Endothelial cell of umbilical vein (primary cell): ENCODE results near the gene UFSP2. TPM values are rescaled to one million over a fixed set of nuclear protein-coding genes. Genes with fewer than 3 reads are reported as not detected.
"Not testable (repeated sequence)": the region's sequence is repeated elsewhere in the genome, so short reads cannot be mapped to it uniquely, and the experiment has no call there.

ENCODE experiments used
- BruUV-seq: library from RNA; stranded (reverse); fragments of 400-500 nt; replicated peaks from 2 replicates; lab custom pipeline; 2021; lab: Mats Ljungman, UMichigan
- CTCF ChIA-PET: fragments of 300-600, 350-600 bp; sonication (Branson Sonifier 250); formaldehyde crosslinking; loops from one replicate; lab custom pipeline; 2021; ENCODE audit warnings: antibody characterized with exemption, inconsistent platforms; lab: Charles Lee
- POLR2A ChIA-PET: fragments of 300-600, 350-600 bp; sonication (Branson Sonifier 250); formaldehyde crosslinking; loops from one replicate; lab custom pipeline; 2021; ENCODE audit warnings: antibody characterized with exemption, inconsistent platforms; lab: Charles Lee
- DNase-seq: peaks from one replicate; pipeline ENCODE4 v3.0.0-alpha.2; 2011; ENCODE audit warnings: low read depth, low spot score
- FAIRE-seq: peaks from 2 replicates; lab custom pipeline; 2011; peaks lifted over from hg19 to GRCh38; lab: Jason Lieb, UNC
- H2AFZ ChIP-seq: 2 replicates; pipeline ENCODE4 v1.6.0; 2012; ENCODE audit warnings: low read depth, low read length, control low read depth, inconsistent platforms
- H3K27ac ChIP-seq: 2 replicates; pipeline ENCODE4 v1.5.1; 2011; ENCODE audit warnings: low read depth, mild to moderate bottlenecking, control low read depth, low read length, moderate library complexity; ENCODE audit not compliant: insufficient read depth
- H3K27me3 ChIP-seq, 2 experiments: 2 replicates each; pipeline versions ENCODE4 v1.6.0 to v1.6.1; 2011; ENCODE audit warnings: low read length in 2 of 2, mixed read lengths in 1 of 2; ENCODE audit not compliant: control insufficient read depth in 2 of 2, insufficient read depth in 2 of 2
- H3K36me3 ChIP-seq, 2 experiments: 2 replicates in 1 of 2; 3 replicates in 1 of 2; pipeline ENCODE4 v1.5.1; 2011; ENCODE audit warnings: low read length in 2 of 2, mild to moderate bottlenecking in 1 of 2, moderate library complexity in 1 of 2; ENCODE audit not compliant: control insufficient read depth in 2 of 2, insufficient read depth in 2 of 2; ENCODE audit errors: extremely low read depth in 1 of 2
- H3K4me1 ChIP-seq: 3 replicates; pipeline ENCODE4 v1.5.1; 2011; ENCODE audit warnings: mild to moderate bottlenecking, low read length; ENCODE audit not compliant: control insufficient read depth, insufficient read depth; ENCODE audit errors: extremely low read depth
- H3K4me2 ChIP-seq: 2 replicates; pipeline ENCODE4 v1.6.1; 2011; ENCODE audit warnings: low read length, control low read depth, mixed read lengths; ENCODE audit not compliant: insufficient read depth
- H3K4me3 ChIP-seq, 3 experiments: fragments of 200-600 bp in 1 of 3; sonication (generic), shearing (Covaris generic) in 1 of 3; replicated peaks in 1 of 3; 2 replicates each; pipeline ENCODE4 v1.5.1; 2011 to 2016; ENCODE audit warnings: control low read depth in 3 of 3, low read length in 3 of 3, mild to moderate bottlenecking in 2 of 3, inconsistent platforms in 1 of 3, low read depth in 1 of 3, moderate library complexity in 1 of 3; ENCODE audit not compliant: insufficient read depth in 1 of 3
- H3K79me2 ChIP-seq: 2 replicates; pipeline ENCODE4 v1.6.0; 2012; ENCODE audit warnings: low read length, inconsistent platforms; ENCODE audit not compliant: control insufficient read depth, insufficient read depth
- H3K9ac ChIP-seq: replicated peaks from 2 replicates; pipeline ENCODE3; 2011; ENCODE audit warnings: low read length, control low read depth; ENCODE audit not compliant: insufficient read depth; ENCODE audit errors: extremely low read depth
- H3K9me1 ChIP-seq: replicated peaks from 3 replicates; pipeline ENCODE4 v1.6.0; 2011; ENCODE audit warnings: mild to moderate bottlenecking, low read length; ENCODE audit not compliant: control insufficient read depth, insufficient read depth; ENCODE audit errors: extremely low read depth
- H3K9me3 ChIP-seq: replicated peaks from 2 replicates; pipeline ENCODE4 v1.5.1; 2012; ENCODE audit warnings: low read length, inconsistent platforms; ENCODE audit not compliant: control insufficient read depth, insufficient read depth
- H4K20me1 ChIP-seq: replicated peaks from 2 replicates; pipeline ENCODE3; 2011; ENCODE audit warnings: mild to moderate bottlenecking, low read length; ENCODE audit not compliant: control insufficient read depth, insufficient read depth; ENCODE audit errors: extremely low read depth
- CTCF ChIP-seq, 2 donors: IDR thresholded peaks; 1 replicate in 1 of 2; 2 replicates in 1 of 2; pipeline ENCODE4 v1.5.1; 2011; ENCODE audit warnings: low read length in 2 of 2, mild to moderate bottlenecking in 2 of 2, moderate library complexity in 2 of 2, control low read depth in 1 of 2, inconsistent platforms in 1 of 2, low read depth in 1 of 2; ENCODE audit not compliant: insufficient read depth in 1 of 2; ENCODE audit errors: extremely low read depth in 1 of 2
- EZH2 ChIP-seq: IDR thresholded peaks from 2 replicates; pipeline ENCODE4 v1.6.1; 2012; ENCODE audit warnings: borderline replicate concordance, low read depth, mild to moderate bottlenecking, moderate library complexity, low read length, inconsistent platforms; ENCODE audit not compliant: severe bottlenecking
- FOS ChIP-seq: IDR thresholded peaks from 2 replicates; pipeline ENCODE4 v1.6.1; 2011; ENCODE audit warnings: mild to moderate bottlenecking, low read length, moderate library complexity, borderline replicate concordance; ENCODE audit not compliant: insufficient read depth
- GATA2 ChIP-seq: IDR thresholded peaks from 2 replicates; pipeline ENCODE4 v1.7.0; 2011; ENCODE audit warnings: low read depth, mild to moderate bottlenecking, moderate library complexity, mixed read lengths, low read length; ENCODE audit not compliant: insufficient read length, insufficient read depth
- JUN ChIP-seq: IDR thresholded peaks from 2 replicates; pipeline ENCODE4 v1.6.1; 2011; ENCODE audit warnings: borderline replicate concordance, low read depth; ENCODE audit not compliant: insufficient read length, insufficient read depth
- MAX ChIP-seq: IDR thresholded peaks from 2 replicates; pipeline ENCODE4 v1.6.1; 2011; ENCODE audit not compliant: insufficient read depth, insufficient read length
- MYC ChIP-seq: IDR thresholded peaks from one replicate; pipeline ENCODE4 v1.6.1; 2011; ENCODE audit warnings: mild to moderate bottlenecking, low read depth, low read length
- POLR2A ChIP-seq: IDR thresholded peaks from 2 replicates; pipeline ENCODE4 v1.6.1; 2012; ENCODE audit warnings: low read depth, mild to moderate bottlenecking, control low read depth, low read length
- POLR2AphosphoS5 ChIP-seq: IDR thresholded peaks from 2 replicates; pipeline ENCODE4 v1.6.1; 2012; ENCODE audit warnings: low read depth, mild to moderate bottlenecking, control low read depth, low read length, moderate library complexity; ENCODE audit not compliant: insufficient read depth
- dilution Hi-C: fragments of 300-500 bp; cut with MboI; formaldehyde crosslinking; loops from one replicate; pipeline ENCODE4 v1.15.0; 2019; ENCODE audit warnings: low sequenced_read_pairs; ENCODE audit not compliant: extremely low pct_ligation_motif_present
- intact Hi-C: fragments of 100-400 bp; cut with micrococcal nuclease; formaldehyde crosslinking; loops from one replicate; pipeline ENCODE4 v1.10.0; 2022
- polyA plus RNA-seq, 4 experiments: library from polyadenylated mRNA; depleted of rRNA in 3 of 4; stranded (reverse) in 3 of 4; unstranded in 1 of 4; fragments of >200 nt; gene quantifications; 2 replicates each; pipeline versions ENCODE4 v1.2.1 to v1.2.3, GENCODE V29; 2011 to 2012; ENCODE audit warnings: missing spikeins in 1 of 4
- total RNA-seq: library from RNA; stranded (reverse); gene quantifications from 2 replicates; pipeline ENCODE4 v1.2.3, GENCODE V29; 2021

UFSP2 gene
- total and polyA plus RNA-seq, 2 donors (not counting 3 experiments of a cell fraction or from before 2014, with no cell fraction given) = 25.2 to 26.7 TPM

- no peaks in the 10 kb centered on the region for H3K79me2 ChIP-seq
- no peak for TF ChIP-seq POLR2A
- TF ChIP-seq FOS = no peak
- no peak for TF ChIP-seq JUN
- TF ChIP-seq MYC = no peak
- TF ChIP-seq MAX = no peak
- no peak for TF ChIP-seq CTCF (IDR thresholded peaks at IDR 0.05; ENCODE audit: extremely low read depth in 1 of 2, insufficient read depth in 1 of 2, low read depth in 1 of 2, low read length in 2 of 2)
- no peak for TF ChIP-seq POLR2AphosphoS5
- no peak for TF ChIP-seq GATA2
- no peak for TF ChIP-seq EZH2
- H3K9me1 ChIP-seq = no peaks in the 10 kb centered on the region
- H4K20me1 ChIP-seq = no peaks in the 10 kb centered on the region
- FAIRE-seq (no peak), DNase-seq (no peak)
- intact Hi-C loops = no loop called here
- no peaks in the 10 kb centered on the region for H3K9me3 ChIP-seq
- no peaks in the 10 kb centered on the region for H3K36me3 ChIP-seq
- no TSS peak for BruUV-seq
- ChIA-PET CTCF (no interaction called here), POLR2A (no interaction called here)
- H3K27ac ChIP-seq = no peak overlapping the region
- H3K4me2 ChIP-seq = no peak overlapping the region
- no peak overlapping the region for H2AFZ ChIP-seq
- dilution Hi-C loops = no loop called here
- H3K4me1 ChIP-seq = peaks cover 19% of the 10 kb centered on the region
- H3K27me3 ChIP-seq = no peaks in the 10 kb centered on the region
- H3K4me3 ChIP-seq = no peak overlapping the region
- no peak overlapping the region for H3K9ac ChIP-seq
Observed at GRCh38 chr4:185363251-185363650, 62.5 kb downstream of the UFSP2 start.

- H2AFZ ChIP-seq, POLR2A ChIA-PET, H3K27ac ChIP-seq, DNase-seq, H3K4me2 ChIP-seq, dilution Hi-C loops, H3K27me3 ChIP-seq, H3K79me2 ChIP-seq, H3K4me3 ChIP-seq, CTCF ChIA-PET, FAIRE-seq, BruUV-seq, H3K9ac ChIP-seq, H3K9me3 ChIP-seq, H3K9me1 ChIP-seq, H3K36me3 ChIP-seq, H4K20me1 ChIP-seq, intact Hi-C loops: not testable (repeated sequence)
- peaks cover 26% of the 10 kb centered on the region for H3K4me1 ChIP-seq
Observed at GRCh38 chr4:185362570-185362969, 63.2 kb downstream of the UFSP2 start.
